Endothelial cell of umbilical vein (primary cell): Measurements from ENCODE around the gene RAB3D. TPM values are rescaled to one million over a fixed set of nuclear protein-coding genes. Genes with fewer than 3 reads are reported as not detected.

Experiments used
- BruUV-seq: library from RNA; stranded (reverse); fragments of 400-500 nt; replicated peaks from 2 replicates; lab custom pipeline; 2021; lab: Mats Ljungman, UMichigan
- CTCF ChIA-PET: fragments of 300-600, 350-600 bp; sonication (Branson Sonifier 250); formaldehyde crosslinking; loops from one replicate; lab custom pipeline; 2021; ENCODE audit warnings: antibody characterized with exemption, inconsistent platforms; lab: Charles Lee
- POLR2A ChIA-PET: fragments of 300-600, 350-600 bp; sonication (Branson Sonifier 250); formaldehyde crosslinking; loops from one replicate; lab custom pipeline; 2021; ENCODE audit warnings: antibody characterized with exemption, inconsistent platforms; lab: Charles Lee
- DNase-seq: peaks from one replicate; pipeline ENCODE4 v3.0.0-alpha.2; 2011; ENCODE audit warnings: low read depth, low spot score
- FAIRE-seq: peaks from 2 replicates; lab custom pipeline; 2011; peaks lifted over from hg19 to GRCh38; lab: Jason Lieb, UNC
- H2AFZ ChIP-seq: 2 replicates; pipeline ENCODE4 v1.6.0; 2012; ENCODE audit warnings: low read depth, low read length, control low read depth, inconsistent platforms
- H3K27ac ChIP-seq: 2 replicates; pipeline ENCODE4 v1.5.1; 2011; ENCODE audit warnings: low read depth, mild to moderate bottlenecking, control low read depth, low read length, moderate library complexity; ENCODE audit not compliant: insufficient read depth
- H3K27me3 ChIP-seq, 2 experiments: 2 replicates each; pipeline versions ENCODE4 v1.6.0 to v1.6.1; 2011; ENCODE audit warnings: low read length in 2 of 2, mixed read lengths in 1 of 2; ENCODE audit not compliant: control insufficient read depth in 2 of 2, insufficient read depth in 2 of 2
- H3K36me3 ChIP-seq, 2 experiments: 2 replicates in 1 of 2; 3 replicates in 1 of 2; pipeline ENCODE4 v1.5.1; 2011; ENCODE audit warnings: low read length in 2 of 2, mild to moderate bottlenecking in 1 of 2, moderate library complexity in 1 of 2; ENCODE audit not compliant: control insufficient read depth in 2 of 2, insufficient read depth in 2 of 2; ENCODE audit errors: extremely low read depth in 1 of 2
- H3K4me1 ChIP-seq: 3 replicates; pipeline ENCODE4 v1.5.1; 2011; ENCODE audit warnings: mild to moderate bottlenecking, low read length; ENCODE audit not compliant: control insufficient read depth, insufficient read depth; ENCODE audit errors: extremely low read depth
- H3K4me2 ChIP-seq: 2 replicates; pipeline ENCODE4 v1.6.1; 2011; ENCODE audit warnings: low read length, control low read depth, mixed read lengths; ENCODE audit not compliant: insufficient read depth
- H3K4me3 ChIP-seq, 3 experiments: fragments of 200-600 bp in 1 of 3; sonication (generic), shearing (Covaris generic) in 1 of 3; replicated peaks in 1 of 3; 2 replicates each; pipeline ENCODE4 v1.5.1; 2011 to 2016; ENCODE audit warnings: control low read depth in 3 of 3, low read length in 3 of 3, mild to moderate bottlenecking in 2 of 3, inconsistent platforms in 1 of 3, low read depth in 1 of 3, moderate library complexity in 1 of 3; ENCODE audit not compliant: insufficient read depth in 1 of 3
- H3K79me2 ChIP-seq: 2 replicates; pipeline ENCODE4 v1.6.0; 2012; ENCODE audit warnings: low read length, inconsistent platforms; ENCODE audit not compliant: control insufficient read depth, insufficient read depth
- H3K9ac ChIP-seq: replicated peaks from 2 replicates; pipeline ENCODE3; 2011; ENCODE audit warnings: low read length, control low read depth; ENCODE audit not compliant: insufficient read depth; ENCODE audit errors: extremely low read depth
- H3K9me1 ChIP-seq: replicated peaks from 3 replicates; pipeline ENCODE4 v1.6.0; 2011; ENCODE audit warnings: mild to moderate bottlenecking, low read length; ENCODE audit not compliant: control insufficient read depth, insufficient read depth; ENCODE audit errors: extremely low read depth
- H3K9me3 ChIP-seq: replicated peaks from 2 replicates; pipeline ENCODE4 v1.5.1; 2012; ENCODE audit warnings: low read length, inconsistent platforms; ENCODE audit not compliant: control insufficient read depth, insufficient read depth
- H4K20me1 ChIP-seq: replicated peaks from 2 replicates; pipeline ENCODE3; 2011; ENCODE audit warnings: mild to moderate bottlenecking, low read length; ENCODE audit not compliant: control insufficient read depth, insufficient read depth; ENCODE audit errors: extremely low read depth
- EZH2 ChIP-seq: IDR thresholded peaks from 2 replicates; pipeline ENCODE4 v1.6.1; 2012; ENCODE audit warnings: borderline replicate concordance, low read depth, mild to moderate bottlenecking, moderate library complexity, low read length, inconsistent platforms; ENCODE audit not compliant: severe bottlenecking
- FOS ChIP-seq: IDR thresholded peaks from 2 replicates; pipeline ENCODE4 v1.6.1; 2011; ENCODE audit warnings: mild to moderate bottlenecking, low read length, moderate library complexity, borderline replicate concordance; ENCODE audit not compliant: insufficient read depth
- GATA2 ChIP-seq: IDR thresholded peaks from 2 replicates; pipeline ENCODE4 v1.7.0; 2011; ENCODE audit warnings: low read depth, mild to moderate bottlenecking, moderate library complexity, mixed read lengths, low read length; ENCODE audit not compliant: insufficient read length, insufficient read depth
- JUN ChIP-seq: IDR thresholded peaks from 2 replicates; pipeline ENCODE4 v1.6.1; 2011; ENCODE audit warnings: borderline replicate concordance, low read depth; ENCODE audit not compliant: insufficient read length, insufficient read depth
- MYC ChIP-seq: IDR thresholded peaks from one replicate; pipeline ENCODE4 v1.6.1; 2011; ENCODE audit warnings: mild to moderate bottlenecking, low read depth, low read length
- POLR2A ChIP-seq: IDR thresholded peaks from 2 replicates; pipeline ENCODE4 v1.6.1; 2012; ENCODE audit warnings: low read depth, mild to moderate bottlenecking, control low read depth, low read length
- POLR2AphosphoS5 ChIP-seq: IDR thresholded peaks from 2 replicates; pipeline ENCODE4 v1.6.1; 2012; ENCODE audit warnings: low read depth, mild to moderate bottlenecking, control low read depth, low read length, moderate library complexity; ENCODE audit not compliant: insufficient read depth
- dilution Hi-C: fragments of 300-500 bp; cut with MboI; formaldehyde crosslinking; loops from one replicate; pipeline ENCODE4 v1.15.0; 2019; ENCODE audit warnings: low sequenced_read_pairs; ENCODE audit not compliant: extremely low pct_ligation_motif_present
- intact Hi-C: fragments of 100-400 bp; cut with micrococcal nuclease; formaldehyde crosslinking; loops from one replicate; pipeline ENCODE4 v1.10.0; 2022
- polyA plus RNA-seq, 4 experiments: library from polyadenylated mRNA; depleted of rRNA in 3 of 4; stranded (reverse) in 3 of 4; unstranded in 1 of 4; fragments of >200 nt; gene quantifications; 2 replicates each; pipeline versions ENCODE4 v1.2.1 to v1.2.3, GENCODE V29; 2011 to 2012; ENCODE audit warnings: missing spikeins in 1 of 4
- total RNA-seq: library from RNA; stranded (reverse); gene quantifications from 2 replicates; pipeline ENCODE4 v1.2.3, GENCODE V29; 2021
- TF ChIP-seq, protein P1 (sequence below): IDR thresholded peaks from 2 replicates; pipeline ENCODE4 v1.6.1; 2011; ENCODE audit not compliant: insufficient read depth, insufficient read length
- TF ChIP-seq, protein P2 (sequence below), 2 donors: IDR thresholded peaks; 1 replicate in 1 of 2; 2 replicates in 1 of 2; pipeline ENCODE4 v1.5.1; 2011; ENCODE audit warnings: low read length in 2 of 2, mild to moderate bottlenecking in 2 of 2, moderate library complexity in 2 of 2, control low read depth in 1 of 2, inconsistent platforms in 1 of 2, low read depth in 1 of 2; ENCODE audit not compliant: insufficient read depth in 1 of 2; ENCODE audit errors: extremely low read depth in 1 of 2

Gene RAB3D
- total and polyA plus RNA-seq, 2 donors (not counting 3 experiments of a cell fraction or from before 2014, with no cell fraction given) = 35.4 to 48.2 TPM

DNA sequence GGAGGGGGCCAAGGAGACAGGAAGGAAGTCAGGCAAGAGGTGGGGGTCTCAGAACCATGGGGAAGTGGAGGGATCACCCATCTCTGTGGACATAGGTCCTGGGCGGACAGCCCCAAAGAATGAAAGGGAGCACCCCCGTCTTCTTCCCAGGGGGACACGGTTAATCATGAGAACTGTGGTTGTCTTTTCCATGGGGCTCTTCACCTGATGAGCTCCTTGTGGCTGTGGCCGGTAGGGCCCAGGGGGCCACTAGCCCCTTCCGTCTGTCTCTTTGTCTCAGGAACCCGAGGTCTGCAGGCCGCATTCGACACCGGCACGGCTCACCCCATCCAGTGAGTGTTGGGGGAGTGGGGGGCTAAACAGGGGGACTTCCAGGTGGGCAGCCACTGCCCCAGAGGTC is 24.4 kb upstream of the RAB3D start:
- no TSS peak for BruUV-seq
- Histone ChIP-seq H3K9me3 (no peaks in the 10 kb centered on the region), H3K9ac (no peak overlapping the region), H3K79me2 (no peaks in the 10 kb centered on the region), H3K4me2 (no peak overlapping the region), H3K36me3 (peaks cover 0 to 11% of the 10 kb centered on the region in 2 experiments), H3K27me3 (no peaks in the 10 kb centered on the region), H3K4me3 (no peak overlapping the region), H3K9me1 (no peaks in the 10 kb centered on the region), H3K4me1 (no peaks in the 10 kb centered on the region), H4K20me1 (no peaks in the 10 kb centered on the region), H2AFZ (no peak overlapping the region), H3K27ac (no peak overlapping the region)
- dilution Hi-C loops (no loop called here), intact Hi-C loops (no loop called here)
- DNase-seq = no peak
- TF ChIP-seq JUN (no peak), FOS (no peak), GATA2 (no peak), POLR2AphosphoS5 (no peak), POLR2A (no peak), EZH2 (no peak), MYC (no peak)
- TF ChIP-seq, protein P1, sequence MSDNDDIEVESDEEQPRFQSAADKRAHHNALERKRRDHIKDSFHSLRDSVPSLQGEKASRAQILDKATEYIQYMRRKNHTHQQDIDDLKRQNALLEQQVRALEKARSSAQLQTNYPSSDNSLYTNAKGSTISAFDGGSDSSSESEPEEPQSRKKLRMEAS = no peak
- TF ChIP-seq, protein P2, sequence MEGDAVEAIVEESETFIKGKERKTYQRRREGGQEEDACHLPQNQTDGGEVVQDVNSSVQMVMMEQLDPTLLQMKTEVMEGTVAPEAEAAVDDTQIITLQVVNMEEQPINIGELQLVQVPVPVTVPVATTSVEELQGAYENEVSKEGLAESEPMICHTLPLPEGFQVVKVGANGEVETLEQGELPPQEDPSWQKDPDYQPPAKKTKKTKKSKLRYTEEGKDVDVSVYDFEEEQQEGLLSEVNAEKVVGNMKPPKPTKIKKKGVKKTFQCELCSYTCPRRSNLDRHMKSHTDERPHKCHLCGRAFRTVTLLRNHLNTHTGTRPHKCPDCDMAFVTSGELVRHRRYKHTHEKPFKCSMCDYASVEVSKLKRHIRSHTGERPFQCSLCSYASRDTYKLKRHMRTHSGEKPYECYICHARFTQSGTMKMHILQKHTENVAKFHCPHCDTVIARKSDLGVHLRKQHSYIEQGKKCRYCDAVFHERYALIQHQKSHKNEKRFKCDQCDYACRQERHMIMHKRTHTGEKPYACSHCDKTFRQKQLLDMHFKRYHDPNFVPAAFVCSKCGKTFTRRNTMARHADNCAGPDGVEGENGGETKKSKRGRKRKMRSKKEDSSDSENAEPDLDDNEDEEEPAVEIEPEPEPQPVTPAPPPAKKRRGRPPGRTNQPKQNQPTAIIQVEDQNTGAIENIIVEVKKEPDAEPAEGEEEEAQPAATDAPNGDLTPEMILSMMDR (IDR thresholded peaks at IDR 0.05; ENCODE audit: extremely low read depth in 1 of 2, insufficient read depth in 1 of 2, low read depth in 1 of 2, low read length in 2 of 2) = no peak
- ChIA-PET CTCF (interaction anchor here (1.3 kb wide), 1 partner anchor 70 kb away, joined by 6 read pairs; no protein-coding TSS in a partner anchor), POLR2A (no interaction called here)
- no peak for FAIRE-seq
